ENCODE data around the gene WNT8B.

The WNT8B gene

DNA sequence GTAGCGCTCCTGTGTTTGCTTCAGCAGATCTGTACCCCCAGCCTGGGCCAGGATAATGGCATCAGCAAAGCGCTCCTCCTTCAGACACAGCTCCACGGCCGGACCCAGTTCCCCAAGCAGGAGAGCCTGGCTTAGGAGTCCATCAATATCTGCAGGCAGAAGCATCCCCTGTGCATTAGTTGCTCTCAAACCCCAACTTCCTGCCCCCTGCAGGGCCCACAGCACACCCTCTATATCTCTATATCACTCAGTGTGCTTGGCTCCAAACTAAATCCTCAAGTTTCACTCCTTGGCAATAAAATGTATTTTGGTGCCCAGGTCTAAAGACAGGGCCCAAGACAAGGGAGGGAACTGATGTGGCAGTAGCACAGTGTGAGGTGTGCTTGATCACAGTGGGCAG is 35.2 kb downstream of the WNT8B start:
- H4K20me1 ChIP-seq (ENCODE audit: insufficient read depth), result no peaks in the 10 kb centered on the region
- no peaks in the 10 kb centered on the region for H3K27me3 ChIP-seq (ENCODE audit: insufficient read depth, low read depth)
- no peak overlapping the region for H3K4me3 ChIP-seq (IDR thresholded peaks at IDR 0.05; ENCODE audit: insufficient read depth, low read depth, low read length)
- no peak overlapping the region for H3K9ac ChIP-seq
- TF ChIP-seq, protein P1, sequence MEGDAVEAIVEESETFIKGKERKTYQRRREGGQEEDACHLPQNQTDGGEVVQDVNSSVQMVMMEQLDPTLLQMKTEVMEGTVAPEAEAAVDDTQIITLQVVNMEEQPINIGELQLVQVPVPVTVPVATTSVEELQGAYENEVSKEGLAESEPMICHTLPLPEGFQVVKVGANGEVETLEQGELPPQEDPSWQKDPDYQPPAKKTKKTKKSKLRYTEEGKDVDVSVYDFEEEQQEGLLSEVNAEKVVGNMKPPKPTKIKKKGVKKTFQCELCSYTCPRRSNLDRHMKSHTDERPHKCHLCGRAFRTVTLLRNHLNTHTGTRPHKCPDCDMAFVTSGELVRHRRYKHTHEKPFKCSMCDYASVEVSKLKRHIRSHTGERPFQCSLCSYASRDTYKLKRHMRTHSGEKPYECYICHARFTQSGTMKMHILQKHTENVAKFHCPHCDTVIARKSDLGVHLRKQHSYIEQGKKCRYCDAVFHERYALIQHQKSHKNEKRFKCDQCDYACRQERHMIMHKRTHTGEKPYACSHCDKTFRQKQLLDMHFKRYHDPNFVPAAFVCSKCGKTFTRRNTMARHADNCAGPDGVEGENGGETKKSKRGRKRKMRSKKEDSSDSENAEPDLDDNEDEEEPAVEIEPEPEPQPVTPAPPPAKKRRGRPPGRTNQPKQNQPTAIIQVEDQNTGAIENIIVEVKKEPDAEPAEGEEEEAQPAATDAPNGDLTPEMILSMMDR (conservative IDR thresholded peaks at IDR 0.05; ENCODE audit: low read depth, low read length), result no peak
- no peak overlapping the region for H3K4me2 ChIP-seq
- H3K4me1 ChIP-seq (ENCODE audit: low read depth, poor library complexity, severe bottlenecking), result peaks cover 36% of the 10 kb centered on the region
- no peaks in the 10 kb centered on the region for H3K36me3 ChIP-seq (ENCODE audit: insufficient read depth)
- H3K79me2 ChIP-seq (ENCODE audit: insufficient read depth, low read depth), result no peaks in the 10 kb centered on the region
- H2AFZ ChIP-seq (ENCODE audit: low read depth), result no peak overlapping the region
- no peak overlapping the region for H3K27ac ChIP-seq

DNA sequence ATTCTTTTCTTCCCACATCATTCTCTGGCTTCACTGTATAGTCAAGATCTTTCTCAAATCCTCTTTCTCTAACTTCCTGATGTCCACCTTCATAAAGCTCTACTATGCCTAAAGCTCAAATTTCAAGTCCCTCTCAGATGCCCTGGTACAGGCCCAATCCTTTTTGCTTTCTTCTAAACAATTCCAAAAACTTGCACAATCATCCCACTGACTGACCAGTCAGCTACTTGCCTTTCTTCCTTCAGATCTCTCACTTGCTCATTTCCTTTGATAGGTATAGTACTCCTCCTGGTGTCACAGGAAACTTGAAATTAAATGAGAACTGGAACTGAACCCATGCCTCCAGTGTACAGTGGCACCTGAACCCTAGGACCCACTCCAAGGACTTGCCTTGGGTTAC is 38.6 kb downstream of the WNT8B start:
- H3K27me3 ChIP-seq (ENCODE audit: insufficient read depth, low read depth), result no peaks in the 10 kb centered on the region
- H3K36me3 ChIP-seq (ENCODE audit: insufficient read depth), result no peaks in the 10 kb centered on the region
- H3K27ac ChIP-seq, result no peak overlapping the region
- TF ChIP-seq, protein P1 (conservative IDR thresholded peaks at IDR 0.05; ENCODE audit: low read depth, low read length), result no peak
- H3K4me2 ChIP-seq, result no peak overlapping the region
- no peak overlapping the region for H3K9ac ChIP-seq
- no peaks in the 10 kb centered on the region for H3K79me2 ChIP-seq (ENCODE audit: insufficient read depth, low read depth)
- no peak overlapping the region for H3K4me3 ChIP-seq (IDR thresholded peaks at IDR 0.05; ENCODE audit: insufficient read depth, low read depth, low read length)
- H3K4me1 ChIP-seq (ENCODE audit: low read depth, poor library complexity, severe bottlenecking), result peaks cover 19% of the 10 kb centered on the region
- no peaks in the 10 kb centered on the region for H4K20me1 ChIP-seq (ENCODE audit: insufficient read depth)
- no peak overlapping the region for H2AFZ ChIP-seq (ENCODE audit: low read depth)

DNA sequence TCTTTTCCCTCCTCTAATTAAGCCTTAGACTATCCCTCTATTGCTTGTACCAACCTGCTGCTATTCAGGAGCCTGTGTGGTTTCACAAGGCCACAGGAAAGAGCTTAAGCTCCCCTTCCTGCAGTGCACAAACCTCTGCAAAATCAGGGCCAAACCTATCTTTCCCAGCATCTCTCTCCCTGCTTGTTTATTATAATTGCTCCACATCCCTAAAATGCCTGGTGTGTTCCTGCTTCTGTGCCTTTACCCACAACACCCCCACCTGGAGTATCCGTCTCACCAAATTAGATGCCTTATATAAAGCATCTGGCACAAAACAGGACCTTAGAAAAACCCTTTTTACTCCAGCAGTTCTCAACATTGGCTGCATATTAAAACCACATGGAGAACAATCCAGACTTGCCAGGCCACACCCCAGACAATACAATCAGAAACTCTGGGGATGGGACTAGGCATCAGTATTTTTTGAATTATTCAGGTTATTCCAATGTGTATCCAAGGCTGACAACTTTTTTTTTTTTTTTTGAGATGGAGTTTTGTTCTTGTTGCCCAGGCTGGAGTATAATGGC is 40.2 kb downstream of the WNT8B start:
- H3K4me2 ChIP-seq, result no peak overlapping the region
- H3K79me2 ChIP-seq (ENCODE audit: insufficient read depth, low read depth), result no peaks in the 10 kb centered on the region
- H3K27me3 ChIP-seq (ENCODE audit: insufficient read depth, low read depth), result no peaks in the 10 kb centered on the region
- no peaks in the 10 kb centered on the region for H3K36me3 ChIP-seq (ENCODE audit: insufficient read depth)
- H3K27ac ChIP-seq, result no peak overlapping the region
- H2AFZ ChIP-seq (ENCODE audit: low read depth), result no peak overlapping the region
- TF ChIP-seq, protein P1 (conservative IDR thresholded peaks at IDR 0.05; ENCODE audit: low read depth, low read length), result no peak
- no peaks in the 10 kb centered on the region for H4K20me1 ChIP-seq (ENCODE audit: insufficient read depth)
- H3K4me1 ChIP-seq (ENCODE audit: low read depth, poor library complexity, severe bottlenecking), result peaks cover 5% of the 10 kb centered on the region
- no peak overlapping the region for H3K4me3 ChIP-seq (IDR thresholded peaks at IDR 0.05; ENCODE audit: insufficient read depth, low read depth, low read length)
- H3K9ac ChIP-seq, result no peak overlapping the region

DNA sequence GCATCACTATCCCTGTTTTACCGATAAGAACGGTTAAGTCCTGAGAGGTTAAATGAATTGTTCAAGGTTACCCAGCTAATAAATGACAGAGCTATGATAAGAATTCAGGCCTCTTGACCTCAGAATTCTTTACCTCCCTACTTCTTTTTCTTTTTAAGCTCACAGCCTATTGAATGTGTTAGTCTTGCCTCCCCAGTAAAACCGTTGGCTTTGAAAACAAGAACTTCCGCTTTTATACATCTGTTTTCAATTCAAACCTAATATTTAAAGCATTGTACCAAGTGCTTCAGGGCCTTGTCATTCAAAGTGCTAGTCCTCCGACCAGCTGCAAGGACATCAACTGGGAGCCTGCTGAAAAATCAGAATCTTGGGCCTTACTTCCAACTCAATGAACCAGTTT is 41.3 kb downstream of the WNT8B start:
- peaks cover 12% of the 10 kb centered on the region for H3K4me1 ChIP-seq (ENCODE audit: low read depth, poor library complexity, severe bottlenecking)
- H3K79me2 ChIP-seq (ENCODE audit: insufficient read depth, low read depth), result no peaks in the 10 kb centered on the region
- H3K27ac ChIP-seq, result no peak overlapping the region
- H3K36me3 ChIP-seq (ENCODE audit: insufficient read depth), result no peaks in the 10 kb centered on the region
- no peak overlapping the region for H3K9ac ChIP-seq
- no peaks in the 10 kb centered on the region for H4K20me1 ChIP-seq (ENCODE audit: insufficient read depth)
- no peak overlapping the region for H3K4me3 ChIP-seq (IDR thresholded peaks at IDR 0.05; ENCODE audit: insufficient read depth, low read depth, low read length)
- H2AFZ ChIP-seq (ENCODE audit: low read depth), result no peak overlapping the region
- TF ChIP-seq, protein P1 (conservative IDR thresholded peaks at IDR 0.05; ENCODE audit: low read depth, low read length), result no peak
- H3K27me3 ChIP-seq (ENCODE audit: insufficient read depth, low read depth), result no peaks in the 10 kb centered on the region
- no peak overlapping the region for H3K4me2 ChIP-seq

Data from KMS-11 (cell line).